Heart right ventricle (tissue), 16 donors: ENCODE results near the gene ANKRD16. TPM values are rescaled to one million over a fixed set of nuclear protein-coding genes. Genes with fewer than 3 reads are reported as not detected.
A peak's percentile ranks its signal among the peaks of the same experiment; 100 is the strongest.

Source experiments
- ATAC-seq, 8 donors: fragments of 200-7000 bp; cut with Tn5 transposase; one replicate each; pipeline ENCODE4 v1.9.1; 2020; ENCODE audit warnings: mild to moderate bottlenecking in 8 of 8, moderate library complexity in 8 of 8, moderate number of reproducible peaks in 1 of 8
- DNase-seq, 2 donors: peaks; one replicate each; pipeline ENCODE4 v3.0.0-alpha.2; 2020
- H3K27ac ChIP-seq, 10 donors: fragments of 200-600 bp; sonication (generic) in 2 of 10; one replicate each; pipeline versions ENCODE4 v1.5.0 to v1.8.0; 2020 to 2022; ENCODE audit warnings: mild to moderate bottlenecking in 3 of 10
- H3K27me3 ChIP-seq, 7 donors: fragments of 200-600 bp; one replicate each; pipeline ENCODE4 v1.8.0; 2021 to 2022; ENCODE audit warnings: mild to moderate bottlenecking in 2 of 7
- H3K36me3 ChIP-seq, 9 donors: fragments of 200-600 bp; sonication (generic) in 1 of 9; one replicate each; pipeline versions ENCODE4 v1.5.0 to v1.8.0; 2020 to 2022; ENCODE audit warnings: mild to moderate bottlenecking in 2 of 9
- H3K4me1 ChIP-seq, 9 donors: fragments of 200-600 bp; sonication (generic) in 1 of 9; one replicate each; pipeline versions ENCODE4 v1.5.0 to v1.8.0; 2020 to 2022; ENCODE audit warnings: mild to moderate bottlenecking in 4 of 9
- H3K4me3 ChIP-seq, 10 donors: fragments of 200-600 bp; sonication (generic) in 2 of 10; one replicate each; pipeline versions ENCODE4 v1.5.0 to v1.8.0; 2020 to 2022; ENCODE audit warnings: mild to moderate bottlenecking in 7 of 10, moderate library complexity in 2 of 10
- H3K9me3 ChIP-seq, 11 donors: fragments of 200-600 bp in 10 of 11; sonication (generic) in 2 of 11; one replicate each; pipeline versions ENCODE4 v1.5.0 to v1.8.0; 2013 to 2022; ENCODE audit warnings: mild to moderate bottlenecking in 2 of 11, control low read depth in 1 of 11, moderate library complexity in 1 of 11
- WGBS, 2 donors: extraction: QIAGEN DNeasy Blood & Tissue Kit; methylation state at CpG; one replicate each; pipeline ENCODE4 v1.1.7; 2013; ENCODE audit warnings: inconsistent platforms in 1 of 2; 5-methylcytosine and 5-hydroxymethylcytosine counted together
- intact Hi-C, 10 donors: fragments of 100-400 bp; cut with DNase I; formaldehyde crosslinking; loops; one replicate each; pipeline versions ENCODE4 v1.11.1 to v1.14.2; 2022
- polyA plus RNA-seq, 2 donors: library from polyadenylated mRNA; stranded (reverse); fragments of 200-250 nt; gene quantifications; one replicate each; pipeline ENCODE4 v1.2.3, GENCODE V29; 2013
- total RNA-seq, 10 donors: library from RNA; stranded (reverse); fragmentation: NEBNext Ultra II Directional in 3 of 10; extraction: Animal tissue kit (Norgen Biotek cat#: 25700) in 3 of 10; gene quantifications; one replicate each; pipeline versions ENCODE4 v1.2.1 to v1.2.4, GENCODE V29; 2021 to 2023
- TF ChIP-seq, protein P1 (sequence below), 9 donors: fragments of 200-600 bp; sonication (generic) in 2 of 9; IDR thresholded peaks; one replicate each; pipeline versions ENCODE4 v1.5.0 to v1.8.0; 2021 to 2022; ENCODE audit warnings: antibody characterized with exemption in 9 of 9, mild to moderate bottlenecking in 5 of 9, moderate library complexity in 1 of 9
- donor health status: Arrhythmogenic right ventricular cardiomyopathy.
- donor health status: ischemic (EF 13 %, LVEDD 7.1; RV severe dilation, severe dysfunction).
- donor health status: healthy with polysubstance abuse.
- donor health status: DM: no; HTN: yes; CAD: no.
- donor health status: DM: no; HTN: no; CAD: no.
- donor health status: ischemic (EF 25% LVEDD 6.9; RV normal size, moderate dysfunction).
- donor health status: ischemic (EF 25% LVEDD 5.7; RV mildly dilated, moderate dysfunction).
- donor health status: healthy.
- donor health status: DM: yes; HTN: yes; CAD: no.
- donor health status: Ischemic cardiomyopathy.
- donor health status: ischemic (EF 35%, LVEDD 5.7; RV mildly dilated, moderate dysfunction).
- donor health status: nonischemic (EF 11% LVEDD 7.7; RV severe dilation, severe dysfunction).
- donor health status: DM: yes; HTN: yes; CAD: no.
- donor health status: PGD.
- donor health status: ischemic (EF 29% LVEDD 5.4; RV normal size, mild dysfunction).
- donor health status: nonischemic (EF 23%, LVEDD 6.1; RV moderate dilation, normal function).

The ANKRD16 gene
- total and polyA plus RNA-seq, 12 donors = 2.2 to 3.9 (median 3.4) TPM

DNA sequence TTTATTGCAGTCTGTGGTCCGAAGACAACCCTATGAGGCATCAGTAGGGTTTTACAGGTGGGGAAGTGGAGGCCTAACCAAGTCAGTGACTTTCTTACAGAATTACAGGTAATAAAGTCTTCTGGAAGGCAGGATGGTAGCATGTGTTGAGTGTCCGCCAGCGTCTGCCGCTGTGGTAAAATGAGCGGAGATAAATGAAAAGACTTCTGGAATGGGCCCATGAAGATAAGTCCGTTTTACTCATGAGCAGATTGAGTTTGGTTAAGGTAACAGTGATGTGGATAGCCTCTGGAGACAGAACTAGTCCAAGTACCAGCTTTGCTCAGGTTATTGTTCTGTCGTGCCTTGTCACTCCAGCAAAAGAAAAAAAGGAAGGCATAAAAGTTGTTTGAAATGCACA is 1.3 kb upstream of the ANKRD16 start:
- ATAC-seq (no peak), DNase-seq (no peak)
- Histone ChIP-seq H3K4me3 (peak overlapping the region; percentile 54 to 93 (median 90)), H3K27ac (peak overlapping the region; percentile 84 to 95 (median 90)), H3K27me3 (no peaks in the 10 kb centered on the region), H3K9me3 (no peaks in the 10 kb centered on the region), H3K36me3 (peaks cover 0 to 43% (median 5%) of the 10 kb centered on the region in 9 donors), H3K4me1 (peaks cover 0 to 76% (median 61%) of the 10 kb centered on the region in 9 donors)
- 30 to 38% methylated on average over 7 of the region's 7 CpGs for WGBS, 2 donors
- TF ChIP-seq, protein P1, sequence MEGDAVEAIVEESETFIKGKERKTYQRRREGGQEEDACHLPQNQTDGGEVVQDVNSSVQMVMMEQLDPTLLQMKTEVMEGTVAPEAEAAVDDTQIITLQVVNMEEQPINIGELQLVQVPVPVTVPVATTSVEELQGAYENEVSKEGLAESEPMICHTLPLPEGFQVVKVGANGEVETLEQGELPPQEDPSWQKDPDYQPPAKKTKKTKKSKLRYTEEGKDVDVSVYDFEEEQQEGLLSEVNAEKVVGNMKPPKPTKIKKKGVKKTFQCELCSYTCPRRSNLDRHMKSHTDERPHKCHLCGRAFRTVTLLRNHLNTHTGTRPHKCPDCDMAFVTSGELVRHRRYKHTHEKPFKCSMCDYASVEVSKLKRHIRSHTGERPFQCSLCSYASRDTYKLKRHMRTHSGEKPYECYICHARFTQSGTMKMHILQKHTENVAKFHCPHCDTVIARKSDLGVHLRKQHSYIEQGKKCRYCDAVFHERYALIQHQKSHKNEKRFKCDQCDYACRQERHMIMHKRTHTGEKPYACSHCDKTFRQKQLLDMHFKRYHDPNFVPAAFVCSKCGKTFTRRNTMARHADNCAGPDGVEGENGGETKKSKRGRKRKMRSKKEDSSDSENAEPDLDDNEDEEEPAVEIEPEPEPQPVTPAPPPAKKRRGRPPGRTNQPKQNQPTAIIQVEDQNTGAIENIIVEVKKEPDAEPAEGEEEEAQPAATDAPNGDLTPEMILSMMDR (IDR thresholded peaks at IDR 0.05) = no peak
- intact Hi-C loops = loop anchor here in 2 of 10 donors (5.0 kb wide), 1 partner anchor 79 kb away; the partner anchor contains the start of gene GDI2 (in 2 of the 2)

- intact Hi-C loops = loop anchor here in 2 of 10 donors (5.0 kb wide), 1 partner anchor 78 kb away; the partner anchor contains the start of gene GDI2 (in 2 of the 2)
- peak; percentile 28 to 30 for DNase-seq
- TF ChIP-seq, protein P1 (IDR thresholded peaks at IDR 0.05) = no peak
Observed at GRCh38 chr10:5890452-5890915, 791 bp upstream of the ANKRD16 start.

GRCh38 chr10:5888843-5889623 is 660 bp downstream of the ANKRD16 start:
- H3K36me3 ChIP-seq = peaks cover 0 to 42% (median 7%) of the 10 kb centered on the region in 9 donors
- peaks cover 0 to 57% (median 45%) of the 10 kb centered on the region in 9 donors for H3K4me1 ChIP-seq
- no peaks in the 10 kb centered on the region for H3K9me3 ChIP-seq
- H3K4me3 ChIP-seq = peak overlapping the region; percentile 66 to 98 (median 91)
- ATAC-seq = peak in 6 of 8 donors; percentile 8 to 46 (median 20)
- peak overlapping the region; percentile 57 to 94 (median 90) for H3K27ac ChIP-seq
- peak in 1 of 2 donors; percentile 36 for DNase-seq
- intact Hi-C loops = loop anchor here in 1 of 10 donors (2.0 kb wide), 1 partner anchor 76 kb away; the partner anchor contains the start of gene GDI2
- WGBS, 2 donors = 1% methylated on average over 59 to 80 of the region's 80 CpGs
- H3K27me3 ChIP-seq = no peaks in the 10 kb centered on the region
- TF ChIP-seq, protein P1 (IDR thresholded peaks at IDR 0.05) = no peak

More at GRCh38 chr10:5890452-5890915, 791 bp upstream of the ANKRD16 start:
- H3K36me3 ChIP-seq = peaks cover 0 to 43% (median under 1%) of the 10 kb centered on the region in 9 donors
- H3K27me3 ChIP-seq = no peaks in the 10 kb centered on the region
- H3K27ac ChIP-seq = peak overlapping the region; percentile 84 to 95 (median 90)
- WGBS, 2 donors = 0 to 1% methylated on average over 23 to 40 of the region's 40 CpGs
- peak overlapping the region; percentile 54 to 93 (median 90) for H3K4me3 ChIP-seq
- ATAC-seq = peak in 2 of 8 donors; percentile 0
- H3K9me3 ChIP-seq = no peaks in the 10 kb centered on the region
- H3K4me1 ChIP-seq = peaks cover 0 to 71% (median 58%) of the 10 kb centered on the region in 9 donors

DNA sequence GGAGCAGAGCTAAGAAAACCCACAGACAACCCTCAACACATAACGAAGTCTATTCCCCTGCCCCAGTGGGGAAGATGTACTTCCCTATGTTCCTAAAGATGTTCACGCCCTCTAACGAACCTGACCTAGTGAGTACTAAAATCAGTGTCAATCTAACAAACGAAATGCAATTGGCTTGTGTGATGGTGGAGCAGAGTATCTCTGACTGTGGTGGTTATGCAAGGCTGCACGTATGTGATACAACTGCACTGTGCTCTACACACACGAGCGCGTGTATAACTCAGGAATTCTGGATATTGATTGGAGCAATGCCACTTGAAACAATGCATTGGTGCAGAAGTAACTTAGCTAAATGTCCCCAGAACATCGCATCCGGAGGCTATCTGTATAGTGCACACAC is 1.3 kb downstream of the ANKRD16 start:
- TF ChIP-seq, protein P1 (IDR thresholded peaks at IDR 0.05) = no peak
- intact Hi-C loops = loop anchor here in 1 of 10 donors (2.0 kb wide), 1 partner anchor 76 kb away; the partner anchor contains the start of gene GDI2
- Histone ChIP-seq H3K27ac (peak overlapping the region in 7 of 10 donors; percentile 18 to 94 (median 90)), H3K4me1 (peaks cover 0 to 50% (median 42%) of the 10 kb centered on the region in 9 donors), H3K36me3 (peaks cover 0 to 45% (median 12%) of the 10 kb centered on the region in 9 donors), H3K4me3 (peak overlapping the region; percentile 66 to 98 (median 91)), H3K27me3 (no peaks in the 10 kb centered on the region), H3K9me3 (no peaks in the 10 kb centered on the region)
- ATAC-seq (no peak), DNase-seq (no peak)
- WGBS, 2 donors = 16 to 27% methylated on average over 10 of the region's 10 CpGs
